ENCODE results near the gene RAP2B. TPM values are rescaled to one million over a fixed set of nuclear protein-coding genes. Genes with fewer than 3 reads are reported as not detected.

RAP2B gene
- total and polyA plus RNA-seq, 12 donors: 1.1 to 11.1 (median 3.5) TPM

DNA sequence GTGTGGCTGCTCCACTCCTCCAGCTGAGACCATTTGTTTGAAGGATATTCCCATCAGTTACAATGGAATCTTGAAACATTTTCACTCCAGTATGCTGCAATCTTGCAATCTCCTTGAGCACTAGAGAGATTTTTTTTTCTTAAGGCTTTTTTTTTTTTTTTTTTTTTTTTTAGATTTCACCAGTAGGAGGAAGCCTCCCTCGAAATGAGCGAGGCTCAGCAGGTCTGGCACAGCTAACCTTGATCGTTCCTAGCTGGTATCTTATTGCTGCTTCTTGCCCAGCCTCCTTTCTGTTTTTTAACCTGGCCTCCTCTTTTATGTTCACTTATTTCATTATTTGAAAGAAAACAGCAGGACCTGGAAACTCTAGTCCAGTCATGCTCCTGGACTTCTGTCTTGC lies 48.1 kb downstream of the RAP2B start:
- no peaks in the 10 kb centered on the region for H3K9me3 ChIP-seq
- peak in 2 of 9 donors; percentile 6 to 19 for TF ChIP-seq CTCF (IDR thresholded peaks at IDR 0.05)
- peaks cover 0 to 27% (median 0%) of the 10 kb centered on the region in 9 donors for H3K4me1 ChIP-seq
- no peaks in the 10 kb centered on the region for H3K36me3 ChIP-seq
- DNase-seq (no peak), ATAC-seq (no peak)
- intact Hi-C loops (cut with DNase I): no loop called here
- peak overlapping the region in 1 of 10 donors; percentile 57 for H3K27ac ChIP-seq
- 43 to 51% methylated on average over 3 of the region's 3 CpGs for WGBS, 2 donors
- no peaks in the 10 kb centered on the region for H3K27me3 ChIP-seq
- H3K4me3 ChIP-seq: no peak overlapping the region

DNA sequence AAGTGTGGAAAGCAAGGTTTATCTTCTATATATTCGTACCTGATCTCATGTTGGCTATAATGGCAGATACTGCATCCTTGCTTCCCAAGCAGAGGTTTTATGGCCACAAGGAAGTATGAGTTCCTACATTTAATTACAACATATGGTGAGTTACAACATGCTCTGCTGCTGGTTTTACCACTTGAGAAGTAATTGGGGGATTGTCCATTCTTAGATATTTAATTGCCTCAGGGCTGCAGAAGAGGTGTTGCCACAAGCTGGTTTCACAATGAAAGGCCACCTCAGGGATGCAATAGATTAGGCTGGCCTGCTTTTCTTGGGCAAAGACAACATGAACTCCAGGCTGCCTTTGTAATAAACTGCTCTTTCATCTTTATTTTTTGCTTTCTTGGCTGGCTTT lies 48.6 kb downstream of the RAP2B start:
- intact Hi-C loops (cut with DNase I): no loop called here
- Histone ChIP-seq H3K9me3 (no peaks in the 10 kb centered on the region), H3K4me3 (no peak overlapping the region), H3K36me3 (no peaks in the 10 kb centered on the region), H3K27ac (no peak overlapping the region), H3K4me1 (peaks cover 0 to 27% (median 0%) of the 10 kb centered on the region in 9 donors), H3K27me3 (no peaks in the 10 kb centered on the region)
- no peak for TF ChIP-seq CTCF (IDR thresholded peaks at IDR 0.05)
- ATAC-seq (no peak), DNase-seq (no peak)
- 95 to 97% methylated on average over 1 of the region's 1 CpG for WGBS, 2 donors

DNA sequence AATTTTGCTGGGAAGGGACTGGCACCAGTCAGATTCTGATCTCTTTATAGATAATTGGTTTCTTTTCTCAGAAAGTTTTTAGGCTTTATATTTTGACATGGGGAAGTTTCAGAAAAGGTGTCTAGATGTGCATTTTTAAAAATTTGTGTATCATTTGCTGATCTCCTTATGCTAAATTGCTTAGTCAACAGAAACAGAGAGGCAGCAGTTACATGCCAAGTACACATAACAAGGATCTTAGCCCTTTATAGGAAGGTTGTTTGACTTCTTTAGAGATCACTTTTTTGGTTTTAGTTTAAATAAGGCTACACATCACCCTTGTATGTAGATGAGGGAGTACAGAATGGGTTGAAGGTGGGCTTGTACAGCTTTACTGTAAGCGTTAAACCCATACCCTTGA lies 53.5 kb downstream of the RAP2B start:
- 83 to 90% methylated on average over 1 of the region's 1 CpG for WGBS, 2 donors
- Histone ChIP-seq H3K36me3 (no peaks in the 10 kb centered on the region), H3K27ac (no peak overlapping the region), H3K27me3 (no peaks in the 10 kb centered on the region), H3K4me3 (no peak overlapping the region), H3K4me1 (peaks cover 0 to 33% (median 0%) of the 10 kb centered on the region in 9 donors), H3K9me3 (no peaks in the 10 kb centered on the region)
- intact Hi-C loops (cut with DNase I): no loop called here
- no peak for DNase-seq
- ATAC-seq: no peak
- no peak for TF ChIP-seq CTCF (IDR thresholded peaks at IDR 0.05)

- Histone ChIP-seq H3K4me3 (no peak overlapping the region), H3K27ac (no peak overlapping the region), H3K27me3 (no peaks in the 10 kb centered on the region), H3K4me1 (peaks cover 0 to 33% (median 3%) of the 10 kb centered on the region in 9 donors), H3K9me3 (no peaks in the 10 kb centered on the region), H3K36me3 (no peaks in the 10 kb centered on the region)
- ATAC-seq (no peak), DNase-seq (no peak)
- no peak for TF ChIP-seq CTCF (IDR thresholded peaks at IDR 0.05)
- WGBS, 2 donors: 52% methylated on average over 5 of the region's 5 CpGs
- intact Hi-C loops (cut with DNase I): no loop called here
Measured at GRCh38 chr3:153215966-153216365, 53.9 kb downstream of the RAP2B start.
